Osteoblast (primary cell): Measurements from ENCODE around the gene PGAM5. TPM values are rescaled to one million over a fixed set of nuclear protein-coding genes. Genes with fewer than 3 reads are reported as not detected.
A peak's percentile ranks its signal among the peaks of the same experiment; 100 is the strongest.

Source experiments
- DNase-seq: peaks from one replicate; pipeline ENCODE4 v3.0.0; 2011; ENCODE audit warnings: low spot score, mixed read lengths; ENCODE audit not compliant: insufficient read length; ENCODE audit errors: missing footprints
- H2AFZ ChIP-seq: 2 replicates; pipeline ENCODE4 v1.6.0; 2011; ENCODE audit warnings: mild to moderate bottlenecking, low read length
- H3K27ac ChIP-seq: 2 replicates; pipeline ENCODE4 v1.5.1; 2011; ENCODE audit warnings: mild to moderate bottlenecking, low read depth, low read length, moderate library complexity
- H3K27me3 ChIP-seq: 2 replicates; pipeline ENCODE4 v1.6.0; 2012; ENCODE audit warnings: mild to moderate bottlenecking, control low read depth, inconsistent platforms, low read length, moderate library complexity; ENCODE audit not compliant: insufficient read depth
- H3K36me3 ChIP-seq: 2 replicates; pipeline ENCODE4 v1.5.1; 2011; ENCODE audit warnings: mild to moderate bottlenecking, low read length, control low read depth, moderate library complexity; ENCODE audit not compliant: insufficient read depth
- H3K4me1 ChIP-seq: 2 replicates; pipeline ENCODE4 v1.5.1; 2011; ENCODE audit warnings: mild to moderate bottlenecking, low read length, control low read depth, moderate library complexity; ENCODE audit not compliant: insufficient read depth
- H3K4me2 ChIP-seq: 2 replicates; pipeline ENCODE4 v1.6.0; 2011; ENCODE audit warnings: mild to moderate bottlenecking, low read length; ENCODE audit not compliant: insufficient read depth
- H3K4me3 ChIP-seq: fragments of 200-600 bp; sonication (generic); 3 replicates; pipeline ENCODE4 v1.5.1; 2012; ENCODE audit warnings: mild to moderate bottlenecking, low read length, inconsistent platforms; ENCODE audit not compliant: insufficient read depth
- H3K79me2 ChIP-seq: 2 replicates; pipeline ENCODE4 v1.6.0; 2012; ENCODE audit warnings: mild to moderate bottlenecking, low read length, control low read depth, inconsistent platforms; ENCODE audit not compliant: insufficient read depth
- H3K9me3 ChIP-seq: 2 replicates; pipeline ENCODE4 v1.5.1; 2011; ENCODE audit warnings: low read depth, low read length, control low read depth
- H4K20me1 ChIP-seq: 2 replicates; pipeline ENCODE4 v1.6.0; 2012; ENCODE audit warnings: mild to moderate bottlenecking, low read length, control low read depth; ENCODE audit not compliant: insufficient read depth
- CTCF ChIP-seq: IDR thresholded peaks from 2 replicates; pipeline ENCODE4 v1.5.1; 2011; ENCODE audit warnings: mild to moderate bottlenecking, low read depth, low read length, moderate library complexity; ENCODE audit errors: extremely low read depth
- total RNA-seq: library from RNA; depleted of rRNA; stranded (reverse); fragments of >200 nt; gene quantifications from 2 replicates; pipeline ENCODE4 v1.2.3, GENCODE V29; 2012

Gene PGAM5
- total RNA-seq, 1 donor = 24.6 TPM

- Histone ChIP-seq H4K20me1 (peaks cover 27% of the 10 kb centered on the region), H3K27ac (no peak overlapping the region), H3K4me3 (no peak overlapping the region), H3K4me1 (no peaks in the 10 kb centered on the region), H3K4me2 (no peak overlapping the region), H3K27me3 (no peaks in the 10 kb centered on the region), H3K36me3 (peaks cover 50% of the 10 kb centered on the region), H3K9me3 (no peaks in the 10 kb centered on the region), H3K79me2 (peaks cover 38% of the 10 kb centered on the region), H2AFZ (no peak overlapping the region)
- TF ChIP-seq CTCF = no peak
- DNase-seq = peak; percentile 74
Measured at GRCh38 chr12:132718644-132719043, 8.0 kb downstream of the PGAM5 start.

- Histone ChIP-seq H3K4me3 (no peak overlapping the region), H3K36me3 (peaks cover 55% of the 10 kb centered on the region), H3K4me2 (no peak overlapping the region), H3K79me2 (peaks cover 36% of the 10 kb centered on the region), H3K4me1 (peaks cover 6% of the 10 kb centered on the region), H4K20me1 (peaks cover 29% of the 10 kb centered on the region), H3K27ac (no peak overlapping the region), H3K27me3 (no peaks in the 10 kb centered on the region), H2AFZ (no peak overlapping the region), H3K9me3 (no peaks in the 10 kb centered on the region)
- peak; percentile 83 for DNase-seq
- no peak for TF ChIP-seq CTCF
Measured at GRCh38 chr12:132719141-132719953, 8.7 kb downstream of the PGAM5 start.

GRCh38 chr12:132719954-132720324, 9.3 kb downstream of the PGAM5 start:
- no peaks in the 10 kb centered on the region for H3K27me3 ChIP-seq
- H3K27ac ChIP-seq = no peak overlapping the region
- no peak overlapping the region for H2AFZ ChIP-seq
- peaks cover 35% of the 10 kb centered on the region for H3K79me2 ChIP-seq
- no peak for TF ChIP-seq CTCF
- H3K4me1 ChIP-seq = peaks cover 6% of the 10 kb centered on the region
- no peaks in the 10 kb centered on the region for H3K9me3 ChIP-seq
- peak; percentile 77 for DNase-seq
- H3K36me3 ChIP-seq = peaks cover 60% of the 10 kb centered on the region
- H3K4me3 ChIP-seq = no peak overlapping the region
- no peak overlapping the region for H3K4me2 ChIP-seq
- H4K20me1 ChIP-seq = peaks cover 30% of the 10 kb centered on the region

- DNase-seq = peak; percentile 36
- Histone ChIP-seq H4K20me1 (peaks cover 31% of the 10 kb centered on the region), H3K36me3 (peaks cover 69% of the 10 kb centered on the region), H3K4me2 (no peak overlapping the region), H3K27ac (no peak overlapping the region), H3K27me3 (no peaks in the 10 kb centered on the region), H3K9me3 (no peaks in the 10 kb centered on the region), H3K79me2 (peaks cover 40% of the 10 kb centered on the region), H3K4me1 (peaks cover 6% of the 10 kb centered on the region), H2AFZ (no peak overlapping the region), H3K4me3 (no peak overlapping the region)
- TF ChIP-seq CTCF = no peak
Measured at GRCh38 chr12:132720606-132721345, 10.1 kb downstream of the PGAM5 start.
